Neural progenitor cell (in vitro differentiated cells): ENCODE data around the gene CTXND1.

Source experiments
- CTCF ChIP-seq: fragments of 200-600 bp; sonication (generic); IDR thresholded peaks from 2 replicates; pipeline ENCODE4 v1.5.1; 2017; ENCODE audit warnings: antibody characterized with exemption, mild to moderate bottlenecking
- EZH2 ChIP-seq: fragments of 200-600 bp; sonication (generic); IDR thresholded peaks from 2 replicates; pipeline ENCODE4 v1.6.1; 2017; ENCODE audit warnings: antibody characterized with exemption, mild to moderate bottlenecking, moderate library complexity
- EZH2phosphoT487 ChIP-seq: fragments of 200-600 bp; sonication (generic); IDR thresholded peaks from 2 replicates; pipeline ENCODE4 v1.6.1; 2017; ENCODE audit warnings: antibody characterized with exemption

- TF ChIP-seq EZH2 = no peak
- TF ChIP-seq CTCF = no peak
- TF ChIP-seq EZH2phosphoT487 = no peak
These were observed 36.1 kb upstream of the CTXND1 start for GRCh38 chr15:80288131-80288530.
